Transverse colon (tissue), 4 donors: Measurements from ENCODE around the gene LYRM2. TPM values are rescaled to one million over a fixed set of nuclear protein-coding genes. Genes with fewer than 3 reads are reported as not detected.

Experiments
- DNase-seq: peaks from one replicate; pipeline ENCODE4 v3.0.0-alpha.2; 2019
- H3K27ac ChIP-seq, 4 donors: fragments of 200-600 bp; sonication (generic); 2 replicates each; pipeline ENCODE4 v1.5.1; 2016 to 2018; ENCODE audit warnings: inconsistent platforms in 4 of 4
- H3K27me3 ChIP-seq: fragments of 200-600 bp; sonication (generic); 2 replicates; pipeline ENCODE4 v1.5.1; 2017; ENCODE audit warnings: inconsistent platforms
- H3K36me3 ChIP-seq, 4 donors: fragments of 200-600 bp; sonication (generic); 2 replicates each; pipeline ENCODE4 v1.5.1; 2017 to 2019; ENCODE audit warnings: inconsistent platforms in 4 of 4
- H3K4me1 ChIP-seq, 4 donors: fragments of 200-600 bp; sonication (generic); 2 replicates each; pipeline ENCODE4 v1.5.1; 2017 to 2020; ENCODE audit warnings: inconsistent platforms in 4 of 4
- H3K4me3 ChIP-seq, 4 donors: fragments of 200-600 bp; sonication (generic); 1 replicate in 1 of 4; 2 replicates in 3 of 4; pipeline versions ENCODE4 v1.5.1 to v1.6.1; 2017 to 2019; ENCODE audit warnings: inconsistent platforms in 4 of 4
- H3K9me3 ChIP-seq, 2 donors: fragments of 200-600 bp; sonication (generic); 2 replicates each; pipeline ENCODE4 v1.5.1; 2017 to 2019; ENCODE audit warnings: inconsistent platforms in 2 of 2
- EP300 ChIP-seq: sonication (generic); formaldehyde crosslinking; IDR thresholded peaks from one replicate; pipeline ENCODE4 v1.6.1; 2017; ENCODE audit warnings: antibody characterized with exemption, low read depth
- POLR2A ChIP-seq: fragments of 450-650 bp; IDR thresholded peaks from one replicate; pipeline ENCODE4 v1.6.1; 2016; ENCODE audit warnings: antibody characterized with exemption, mild to moderate bottlenecking, moderate library complexity
- POLR2AphosphoS5 ChIP-seq, 3 donors: sonication (generic); formaldehyde crosslinking; IDR thresholded peaks; one replicate each; pipeline ENCODE4 v1.6.1; 2016; ENCODE audit warnings: antibody characterized with exemption in 3 of 3
- WGBS, 2 donors: methylation state at CpG; one replicate each; pipeline ENCODE4 v1.1.5; 2018; ENCODE audit warnings: low coverage in 1 of 2; 5-methylcytosine and 5-hydroxymethylcytosine counted together
- in situ Hi-C, 4 donors: fragments of 200-750 bp; cut with MboI; loops; one replicate each; pipeline versions ENCODE4 v1.15.0 to v1.15.1; 2017; ENCODE audit warnings: low sequenced_read_pairs in 3 of 4, low pct_ligation_motif_present in 1 of 4, low pct_unique_long_range_greater_than_20kb in 1 of 4
- intact Hi-C: fragments of 100-400 bp; cut with DNase I; formaldehyde crosslinking; loops from one replicate; pipeline ENCODE4 v1.15.1; 2023; ENCODE audit warnings: low total_unique reads
- total RNA-seq, 4 donors: library from RNA; depleted of rRNA; stranded (reverse); fragments of >200 nt; gene quantifications; one replicate each; pipeline ENCODE4 v1.1.0, GENCODE V29; 2016
- TF ChIP-seq, protein P1 (sequence below), 5 experiments: fragments of 200-600 bp in 3 of 5; fragments of 450-650 bp in 2 of 5; sonication (generic) in 3 of 5; IDR thresholded peaks; 1 replicate in 2 of 5; 2 replicates in 3 of 5; pipeline ENCODE4 v1.5.1; 2016 to 2017; ENCODE audit warnings: antibody characterized with exemption in 5 of 5, inconsistent platforms in 3 of 5, mild to moderate bottlenecking in 2 of 5, moderate library complexity in 1 of 5

Gene LYRM2
- total RNA-seq, 4 donors from 2014 or later = 7.1 to 17.8 (median 16.4) TPM

DNA sequence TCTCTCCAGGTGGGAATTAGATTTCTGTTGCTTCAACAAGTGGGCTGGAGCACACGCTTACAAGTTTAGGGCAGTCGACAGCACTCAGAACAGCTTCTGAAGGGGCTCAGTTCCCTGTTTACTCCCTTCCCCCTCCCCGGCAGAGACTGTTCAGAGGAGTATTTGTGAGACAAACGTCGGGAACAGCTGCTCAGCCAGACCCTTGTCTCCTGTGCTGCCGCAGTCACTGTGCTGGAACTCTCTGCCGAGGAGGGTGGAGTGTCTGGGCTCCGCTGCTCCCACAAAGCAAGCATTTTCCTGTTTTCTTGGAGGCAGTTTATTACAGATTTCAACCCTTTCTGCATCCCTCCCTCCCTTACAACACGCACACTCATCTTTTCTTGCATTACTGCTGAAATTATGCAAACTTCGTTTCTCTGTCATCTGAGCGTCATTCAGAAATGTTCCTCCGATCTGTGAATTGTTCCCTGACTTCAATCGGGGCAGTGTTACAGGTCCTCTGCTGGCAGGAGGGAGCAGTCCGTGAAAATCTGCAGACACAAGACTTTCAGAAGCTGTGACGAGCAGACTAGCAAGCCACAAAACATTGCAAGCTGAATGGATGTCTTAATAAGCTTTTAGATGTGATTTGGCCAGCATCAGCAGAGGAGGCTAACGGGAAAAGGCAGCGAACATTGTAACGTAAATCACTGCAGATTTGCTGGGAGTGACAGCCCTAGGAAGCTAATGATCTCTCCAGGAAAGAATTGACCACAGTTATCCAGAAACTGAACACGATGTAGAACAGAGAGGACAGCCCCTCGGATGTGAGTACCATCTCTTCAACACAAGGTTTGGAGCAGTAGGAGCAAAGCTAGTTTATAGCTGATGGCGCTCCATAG, 76.2 kb downstream of the LYRM2 start:
- H3K4me1 ChIP-seq = no peaks in the 10 kb centered on the region
- WGBS, 2 donors = 67 to 68% methylated on average over 7 to 21 of the region's 21 CpGs
- H3K27me3 ChIP-seq = no peaks in the 10 kb centered on the region
- peaks cover 0 to 2% of the 10 kb centered on the region in 2 donors for H3K9me3 ChIP-seq
- H3K27ac ChIP-seq = no peak overlapping the region
- H3K4me3 ChIP-seq = no peak overlapping the region
- no peaks in the 10 kb centered on the region for H3K36me3 ChIP-seq
- in situ Hi-C loops = no loop called here
- TF ChIP-seq POLR2A (no peak), EP300 (no peak), POLR2AphosphoS5 (IDR thresholded peaks at IDR 0.05) (no peak)
- TF ChIP-seq, protein P1, sequence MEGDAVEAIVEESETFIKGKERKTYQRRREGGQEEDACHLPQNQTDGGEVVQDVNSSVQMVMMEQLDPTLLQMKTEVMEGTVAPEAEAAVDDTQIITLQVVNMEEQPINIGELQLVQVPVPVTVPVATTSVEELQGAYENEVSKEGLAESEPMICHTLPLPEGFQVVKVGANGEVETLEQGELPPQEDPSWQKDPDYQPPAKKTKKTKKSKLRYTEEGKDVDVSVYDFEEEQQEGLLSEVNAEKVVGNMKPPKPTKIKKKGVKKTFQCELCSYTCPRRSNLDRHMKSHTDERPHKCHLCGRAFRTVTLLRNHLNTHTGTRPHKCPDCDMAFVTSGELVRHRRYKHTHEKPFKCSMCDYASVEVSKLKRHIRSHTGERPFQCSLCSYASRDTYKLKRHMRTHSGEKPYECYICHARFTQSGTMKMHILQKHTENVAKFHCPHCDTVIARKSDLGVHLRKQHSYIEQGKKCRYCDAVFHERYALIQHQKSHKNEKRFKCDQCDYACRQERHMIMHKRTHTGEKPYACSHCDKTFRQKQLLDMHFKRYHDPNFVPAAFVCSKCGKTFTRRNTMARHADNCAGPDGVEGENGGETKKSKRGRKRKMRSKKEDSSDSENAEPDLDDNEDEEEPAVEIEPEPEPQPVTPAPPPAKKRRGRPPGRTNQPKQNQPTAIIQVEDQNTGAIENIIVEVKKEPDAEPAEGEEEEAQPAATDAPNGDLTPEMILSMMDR (IDR thresholded peaks at IDR 0.05) = no peak
- intact Hi-C loops = no loop called here
- no peak for DNase-seq

DNA sequence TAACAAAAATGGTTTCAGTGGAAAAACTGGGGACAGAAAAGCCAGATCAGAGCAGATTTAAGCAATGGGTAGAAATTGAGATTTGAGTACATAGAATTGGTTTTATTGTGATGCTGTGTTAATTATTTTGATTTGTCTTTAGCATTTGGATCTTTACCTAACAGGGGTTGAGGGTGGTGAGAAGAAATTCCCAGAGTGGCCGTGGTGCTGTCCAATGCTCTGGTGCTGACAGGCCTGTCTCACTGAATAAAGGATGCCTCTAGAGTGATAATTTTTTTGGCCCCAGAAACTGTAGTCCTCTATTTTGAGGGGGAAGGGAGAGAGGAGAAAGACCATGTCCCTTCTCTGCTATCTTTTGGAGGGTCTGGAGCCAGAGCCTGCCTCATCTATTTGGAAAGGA, 79.1 kb downstream of the LYRM2 start:
- 75% methylated on average over 1 of the region's 1 CpG; no CpG with 5 or more reads in 1 of the 2 donors for WGBS, 2 donors
- Histone ChIP-seq H3K9me3 (peaks cover 0 to 3% of the 10 kb centered on the region in 2 donors), H3K27ac (no peak overlapping the region), H3K36me3 (no peaks in the 10 kb centered on the region), H3K4me3 (no peak overlapping the region), H3K27me3 (no peaks in the 10 kb centered on the region), H3K4me1 (no peaks in the 10 kb centered on the region)
- TF ChIP-seq EP300 = no peak
- intact Hi-C loops = no loop called here
- in situ Hi-C loops = no loop called here
- no peak for DNase-seq

DNA sequence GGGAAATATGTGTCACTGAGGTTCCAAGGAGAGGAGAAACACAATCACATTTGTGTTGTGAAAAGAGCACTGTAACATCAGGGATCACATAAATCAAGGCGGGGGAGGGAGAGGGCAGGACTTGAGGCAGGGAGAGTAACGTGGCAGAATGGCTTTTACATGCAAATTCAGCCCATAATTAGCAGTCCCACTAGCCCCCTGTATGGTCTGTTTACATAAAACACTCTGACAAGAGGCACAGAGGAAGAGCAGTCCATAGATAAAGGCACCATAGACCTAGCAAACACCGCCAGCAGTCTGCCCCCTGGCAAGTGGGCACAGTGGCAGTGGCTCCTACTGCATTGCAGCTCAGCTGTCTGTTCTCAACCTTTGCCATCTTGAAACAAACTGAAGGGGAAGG, 82.7 kb downstream of the LYRM2 start:
- TF ChIP-seq EP300 = no peak
- no peak overlapping the region for H3K4me3 ChIP-seq
- H3K27ac ChIP-seq = no peak overlapping the region
- H3K36me3 ChIP-seq = no peaks in the 10 kb centered on the region
- H3K9me3 ChIP-seq = peaks cover 0 to 3% of the 10 kb centered on the region in 2 donors
- intact Hi-C loops (no loop called here), in situ Hi-C loops (no loop called here)
- H3K27me3 ChIP-seq = no peaks in the 10 kb centered on the region
- no peaks in the 10 kb centered on the region for H3K4me1 ChIP-seq
- WGBS, 2 donors = 0 to 57% methylated on average over 1 to 3 of the region's 3 CpGs
- no peak for DNase-seq

DNA sequence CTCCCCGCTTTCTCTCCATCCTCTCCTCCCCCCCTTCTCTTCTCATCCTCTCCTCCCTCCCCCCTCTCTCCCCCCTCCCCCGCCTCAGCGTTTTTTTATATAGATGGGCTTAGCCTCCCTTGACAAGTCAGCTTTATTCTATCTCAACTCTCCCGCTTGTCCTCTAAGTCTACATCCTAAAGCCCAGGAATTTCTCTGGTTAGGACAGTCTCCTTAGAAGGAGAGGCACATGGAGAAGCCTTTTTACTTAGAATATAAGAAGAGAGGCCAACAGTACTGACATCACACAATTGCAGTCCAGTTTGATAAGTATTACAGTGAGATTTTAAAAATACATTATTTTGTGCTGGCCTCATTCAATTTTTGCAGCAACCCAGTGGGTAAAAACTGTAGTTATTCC, 83.5 kb downstream of the LYRM2 start:
- intact Hi-C loops = no loop called here
- Histone ChIP-seq H3K36me3 (no peaks in the 10 kb centered on the region), H3K27me3 (no peaks in the 10 kb centered on the region), H3K4me1 (no peaks in the 10 kb centered on the region), H3K4me3 (no peak overlapping the region), H3K27ac (no peak overlapping the region), H3K9me3 (peaks cover 0 to 3% of the 10 kb centered on the region in 2 donors)
- no peak for DNase-seq
- TF ChIP-seq POLR2A (no peak), EP300 (no peak), POLR2AphosphoS5 (IDR thresholded peaks at IDR 0.05) (no peak)
- TF ChIP-seq, protein P1 (IDR thresholded peaks at IDR 0.05) = no peak
- 73% methylated on average over 3 of the region's 4 CpGs; no CpG with 5 or more reads in 1 of the 2 donors for WGBS, 2 donors
- in situ Hi-C loops = no loop called here

DNA sequence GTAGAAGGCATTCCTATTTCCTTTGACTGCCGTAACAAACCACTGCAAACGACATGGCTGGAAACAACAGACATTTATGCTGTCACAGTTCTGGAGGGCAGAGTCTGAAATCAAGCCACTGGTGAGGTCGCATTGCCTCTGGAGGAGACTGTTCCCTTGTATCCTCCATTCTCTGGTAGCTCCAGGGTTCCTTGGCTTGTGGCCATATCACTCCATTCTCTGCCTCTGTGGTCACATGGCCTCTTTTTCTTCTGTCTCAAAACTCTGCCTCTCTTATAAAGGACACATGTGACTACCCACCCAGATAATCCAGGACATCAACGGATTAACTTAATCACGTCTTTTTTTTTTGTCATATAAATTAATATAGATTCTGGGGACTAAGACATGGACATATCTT, 84.4 kb downstream of the LYRM2 start:
- no peak for TF ChIP-seq POLR2AphosphoS5 (IDR thresholded peaks at IDR 0.05)
- TF ChIP-seq, protein P1 (IDR thresholded peaks at IDR 0.05) = no peak
- TF ChIP-seq POLR2A = no peak
- no peak for TF ChIP-seq EP300
- in situ Hi-C loops (no loop called here), intact Hi-C loops (no loop called here)
- WGBS, 2 donors = 86 to 92% methylated on average over 5 of the region's 5 CpGs
- DNase-seq = no peak
- H3K4me1 ChIP-seq = no peaks in the 10 kb centered on the region
- H3K27me3 ChIP-seq = no peaks in the 10 kb centered on the region
- H3K9me3 ChIP-seq = peaks cover 0 to 3% of the 10 kb centered on the region in 2 donors
- H3K27ac ChIP-seq = no peak overlapping the region
- H3K4me3 ChIP-seq = no peak overlapping the region
- H3K36me3 ChIP-seq = no peaks in the 10 kb centered on the region
